Esophagus muscularis mucosa (tissue), 4 donors: Measurements from ENCODE around the gene KIF26B.

Source experiments
- EP300 ChIP-seq: sonication (generic); formaldehyde crosslinking; IDR thresholded peaks from one replicate; pipeline ENCODE4 v1.6.1; 2017; ENCODE audit warnings: antibody characterized with exemption
- POLR2A ChIP-seq: fragments of 450-650 bp; IDR thresholded peaks from one replicate; pipeline ENCODE4 v1.6.1; 2017; ENCODE audit warnings: antibody characterized with exemption, moderate library complexity, mild to moderate bottlenecking, low read depth
- POLR2AphosphoS5 ChIP-seq, 2 donors: sonication (generic); formaldehyde crosslinking; IDR thresholded peaks; one replicate each; pipeline ENCODE4 v1.6.1; 2017; ENCODE audit warnings: antibody characterized with exemption in 2 of 2
- TF ChIP-seq, protein P1 (sequence below), 3 experiments: fragments of 200-600 bp in 2 of 3; fragments of 450-650 bp in 1 of 3; sonication (generic) in 2 of 3; IDR thresholded peaks; one replicate each; pipeline ENCODE4 v1.5.1; 2017 to 2019; ENCODE audit warnings: antibody characterized with exemption in 3 of 3, mild to moderate bottlenecking in 2 of 3, moderate library complexity in 1 of 3

DNA sequence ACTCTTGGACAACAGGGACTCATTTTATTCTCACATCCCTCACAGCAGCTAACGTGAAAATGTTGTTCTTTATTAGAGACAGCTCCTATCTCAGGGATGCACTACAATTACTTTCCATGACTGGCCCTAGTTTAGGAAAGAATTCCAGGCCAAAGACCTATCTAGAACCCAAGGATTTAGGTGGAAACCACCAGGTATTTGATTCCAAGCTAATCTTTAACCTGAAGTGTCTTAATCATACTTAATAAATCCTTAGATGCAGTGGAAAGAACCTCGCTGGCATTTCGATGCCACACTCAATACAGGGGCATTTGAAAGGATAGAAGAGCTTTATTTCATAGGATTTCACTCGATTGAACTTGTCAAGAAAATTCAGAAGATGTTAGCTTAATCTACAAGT is 218.3 kb downstream of the KIF26B start:
- TF ChIP-seq EP300 (no peak), POLR2AphosphoS5 (IDR thresholded peaks at IDR 0.05) (no peak), POLR2A (no peak)
- TF ChIP-seq, protein P1, sequence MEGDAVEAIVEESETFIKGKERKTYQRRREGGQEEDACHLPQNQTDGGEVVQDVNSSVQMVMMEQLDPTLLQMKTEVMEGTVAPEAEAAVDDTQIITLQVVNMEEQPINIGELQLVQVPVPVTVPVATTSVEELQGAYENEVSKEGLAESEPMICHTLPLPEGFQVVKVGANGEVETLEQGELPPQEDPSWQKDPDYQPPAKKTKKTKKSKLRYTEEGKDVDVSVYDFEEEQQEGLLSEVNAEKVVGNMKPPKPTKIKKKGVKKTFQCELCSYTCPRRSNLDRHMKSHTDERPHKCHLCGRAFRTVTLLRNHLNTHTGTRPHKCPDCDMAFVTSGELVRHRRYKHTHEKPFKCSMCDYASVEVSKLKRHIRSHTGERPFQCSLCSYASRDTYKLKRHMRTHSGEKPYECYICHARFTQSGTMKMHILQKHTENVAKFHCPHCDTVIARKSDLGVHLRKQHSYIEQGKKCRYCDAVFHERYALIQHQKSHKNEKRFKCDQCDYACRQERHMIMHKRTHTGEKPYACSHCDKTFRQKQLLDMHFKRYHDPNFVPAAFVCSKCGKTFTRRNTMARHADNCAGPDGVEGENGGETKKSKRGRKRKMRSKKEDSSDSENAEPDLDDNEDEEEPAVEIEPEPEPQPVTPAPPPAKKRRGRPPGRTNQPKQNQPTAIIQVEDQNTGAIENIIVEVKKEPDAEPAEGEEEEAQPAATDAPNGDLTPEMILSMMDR (IDR thresholded peaks at IDR 0.05) = no peak
